ENCODE data around the gene CEACAM19.
"Not testable (repeated sequence)": the region's sequence is repeated elsewhere in the genome, so short reads cannot be mapped to it uniquely, and the experiment has no call there.

CEACAM19 gene

DNA sequence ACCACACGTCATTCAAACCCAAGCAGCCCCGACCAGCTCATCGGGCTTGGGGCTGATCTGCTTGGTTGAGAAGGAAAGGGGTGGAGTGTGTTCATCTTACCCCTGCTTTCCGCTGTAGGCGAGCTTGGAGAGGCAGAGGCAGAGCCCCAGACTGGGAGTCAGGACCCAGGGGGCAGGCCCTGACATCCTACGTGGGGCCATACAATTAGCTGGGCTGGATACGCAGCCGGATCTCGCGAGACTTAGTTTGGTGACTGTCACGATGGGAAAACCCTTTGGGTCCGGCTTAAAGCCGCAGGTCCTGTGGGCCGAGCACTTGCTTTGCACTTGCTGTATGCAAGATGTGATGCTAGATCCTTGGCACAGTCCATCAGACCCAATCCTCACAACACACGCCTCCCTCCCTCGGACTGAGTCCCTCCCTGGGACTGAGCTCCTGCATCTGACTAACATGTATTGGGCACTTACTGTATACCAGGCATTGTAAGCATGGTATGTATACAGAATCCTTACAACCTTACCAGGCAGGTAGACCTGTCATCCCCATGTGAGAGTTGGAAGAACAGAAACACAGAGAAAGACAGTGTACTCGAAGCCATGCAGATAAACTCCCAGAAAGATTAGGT, 31.4 kb downstream of the CEACAM19 start:
- no peak for DNase-seq

DNA sequence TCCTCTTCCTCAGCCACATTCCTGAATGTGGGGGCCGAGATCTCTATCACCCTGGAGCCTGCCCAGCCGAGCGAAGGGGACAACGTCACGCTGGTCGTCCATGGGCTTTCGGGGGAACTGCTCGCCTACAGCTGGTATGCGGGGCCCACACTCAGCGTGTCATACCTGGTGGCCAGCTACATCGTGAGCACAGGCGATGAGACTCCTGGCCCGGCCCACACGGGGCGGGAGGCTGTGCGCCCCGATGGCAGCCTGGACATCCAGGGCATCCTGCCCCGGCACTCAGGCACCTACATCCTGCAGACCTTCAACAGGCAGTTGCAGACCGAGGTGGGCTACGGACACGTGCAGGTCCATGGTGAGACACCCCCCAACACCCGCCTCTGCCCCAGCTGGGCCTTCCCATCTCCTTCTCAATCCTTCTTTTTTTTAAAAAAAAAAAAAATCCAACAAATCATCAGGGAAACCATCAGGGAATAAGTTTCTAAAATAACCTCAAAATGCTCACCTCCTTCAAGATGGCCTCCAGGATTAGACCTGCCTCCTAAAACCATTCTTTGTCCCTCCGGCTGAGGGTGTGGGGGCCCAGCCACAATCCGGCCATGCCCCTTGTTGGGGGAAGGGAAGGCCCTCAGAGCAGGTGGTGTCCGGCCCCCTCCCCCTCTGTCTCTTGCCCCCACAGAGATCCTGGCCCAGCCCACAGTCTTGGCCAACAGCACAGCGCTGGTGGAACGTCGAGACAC, 32.2 kb downstream of the CEACAM19 start:
- no peak for DNase-seq

DNA sequence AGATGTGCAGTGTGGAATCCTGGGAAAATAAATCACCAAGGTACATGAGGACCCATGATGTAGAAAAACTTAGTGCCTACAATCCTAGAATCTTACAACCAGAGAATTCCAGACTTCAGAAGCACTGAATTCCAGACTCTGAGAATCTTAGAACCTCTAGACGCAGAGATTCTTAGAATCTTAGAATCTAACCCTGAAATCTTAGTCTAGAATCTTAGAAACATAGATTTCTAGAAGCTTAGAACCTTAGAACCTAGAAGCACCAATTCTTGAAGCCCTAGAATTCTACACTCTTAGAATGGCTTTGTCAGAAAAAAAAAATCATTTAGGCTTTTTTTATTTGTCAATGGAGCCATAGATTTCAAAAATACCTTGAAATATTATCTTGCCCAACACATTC, 33.7 kb downstream of the CEACAM19 start:
- DNase-seq, result no peak

DNA sequence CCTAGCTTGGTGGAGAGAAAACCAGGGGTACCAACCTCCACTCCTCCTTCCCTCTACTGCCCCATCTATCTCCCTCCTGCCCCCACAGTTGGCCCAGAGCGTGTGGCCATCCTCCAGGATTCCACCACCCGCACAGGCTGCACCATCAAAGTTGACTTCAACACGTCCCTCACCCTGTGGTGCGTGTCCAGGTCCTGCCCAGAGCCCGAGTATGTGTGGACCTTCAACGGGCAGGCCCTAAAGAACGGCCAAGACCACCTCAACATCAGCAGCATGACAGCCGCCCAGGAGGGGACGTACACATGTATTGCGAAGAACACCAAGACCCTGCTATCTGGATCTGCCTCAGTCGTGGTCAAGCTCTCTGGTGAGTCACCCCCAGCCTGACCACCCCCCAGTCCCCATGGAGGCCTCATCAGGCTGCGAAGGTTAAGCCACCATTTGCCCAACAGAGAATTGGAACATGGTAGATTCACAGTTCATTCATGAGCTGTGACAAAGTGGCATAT, 34.3 kb downstream of the CEACAM19 start:
- DNase-seq, result no peak

DNA sequence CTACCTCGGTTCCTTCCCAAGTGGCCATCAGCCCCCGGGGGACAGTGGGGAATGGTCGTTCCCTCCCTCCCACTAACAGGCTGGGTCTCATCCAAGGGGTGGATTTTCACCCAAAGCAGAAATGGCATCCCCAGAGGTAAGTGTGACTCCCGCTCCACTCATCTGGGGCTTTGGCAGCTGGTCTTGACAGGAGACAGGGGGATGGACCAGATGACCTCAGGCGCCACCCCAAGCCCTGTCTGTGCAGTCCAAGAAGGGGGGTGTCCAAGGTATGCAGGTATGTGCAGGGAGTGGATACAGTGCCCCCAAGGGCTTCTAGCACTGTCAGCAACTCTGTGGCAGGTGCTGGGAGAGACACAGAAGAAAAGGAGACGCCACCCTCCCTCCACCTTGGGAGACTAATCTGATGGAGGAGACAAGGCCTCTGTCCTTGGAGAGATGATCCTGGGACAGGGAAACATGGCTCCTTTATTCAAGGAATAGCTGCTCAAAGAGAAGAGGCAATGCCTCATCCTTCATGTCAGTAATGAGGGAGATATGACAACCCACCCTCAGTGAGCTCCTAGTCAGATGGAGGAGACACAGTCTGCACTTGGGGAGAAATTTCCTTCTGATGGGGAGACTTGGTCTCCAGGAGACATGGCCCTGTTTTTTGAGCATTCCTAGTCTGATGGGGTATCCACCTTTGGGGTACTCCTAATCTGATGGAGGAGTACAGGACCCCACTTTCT, 35.4 kb downstream of the CEACAM19 start:
- no peak for DNase-seq

DNA sequence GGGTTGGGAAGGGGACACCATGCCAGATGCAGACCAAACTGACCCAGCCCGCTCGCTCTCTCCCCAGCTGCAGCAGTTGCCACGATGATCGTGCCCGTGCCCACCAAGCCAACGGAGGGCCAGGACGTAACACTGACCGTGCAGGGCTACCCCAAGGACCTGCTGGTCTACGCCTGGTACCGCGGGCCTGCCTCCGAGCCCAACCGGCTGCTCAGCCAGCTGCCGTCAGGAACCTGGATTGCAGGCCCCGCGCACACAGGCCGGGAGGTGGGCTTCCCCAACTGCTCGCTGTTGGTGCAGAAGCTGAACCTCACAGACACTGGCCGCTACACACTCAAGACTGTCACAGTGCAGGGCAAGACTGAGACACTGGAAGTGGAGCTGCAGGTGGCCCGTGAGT, 36.5 kb downstream of the CEACAM19 start:
- no peak for DNase-seq

DNA sequence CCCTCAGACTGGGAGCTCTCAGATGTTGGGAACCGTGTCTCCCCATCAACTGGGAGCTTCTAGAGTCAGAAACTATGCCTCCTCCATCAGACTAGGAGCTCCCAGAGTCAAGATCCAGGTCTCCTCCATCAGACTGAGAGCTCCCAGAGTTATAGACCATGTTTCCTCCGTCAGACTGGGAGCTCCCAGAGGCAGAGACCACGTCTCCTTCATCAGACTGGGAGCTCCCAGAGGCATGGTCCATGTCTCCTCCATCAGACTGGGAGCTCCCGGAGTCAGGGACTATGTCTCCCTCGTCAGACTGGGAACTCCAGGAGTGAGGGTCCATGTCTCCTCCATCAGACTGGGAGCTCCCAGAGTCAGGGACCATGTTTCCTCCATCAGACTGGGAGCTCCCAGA, 37.7 kb downstream of the CEACAM19 start:
- DNase-seq, result no peak

DNA sequence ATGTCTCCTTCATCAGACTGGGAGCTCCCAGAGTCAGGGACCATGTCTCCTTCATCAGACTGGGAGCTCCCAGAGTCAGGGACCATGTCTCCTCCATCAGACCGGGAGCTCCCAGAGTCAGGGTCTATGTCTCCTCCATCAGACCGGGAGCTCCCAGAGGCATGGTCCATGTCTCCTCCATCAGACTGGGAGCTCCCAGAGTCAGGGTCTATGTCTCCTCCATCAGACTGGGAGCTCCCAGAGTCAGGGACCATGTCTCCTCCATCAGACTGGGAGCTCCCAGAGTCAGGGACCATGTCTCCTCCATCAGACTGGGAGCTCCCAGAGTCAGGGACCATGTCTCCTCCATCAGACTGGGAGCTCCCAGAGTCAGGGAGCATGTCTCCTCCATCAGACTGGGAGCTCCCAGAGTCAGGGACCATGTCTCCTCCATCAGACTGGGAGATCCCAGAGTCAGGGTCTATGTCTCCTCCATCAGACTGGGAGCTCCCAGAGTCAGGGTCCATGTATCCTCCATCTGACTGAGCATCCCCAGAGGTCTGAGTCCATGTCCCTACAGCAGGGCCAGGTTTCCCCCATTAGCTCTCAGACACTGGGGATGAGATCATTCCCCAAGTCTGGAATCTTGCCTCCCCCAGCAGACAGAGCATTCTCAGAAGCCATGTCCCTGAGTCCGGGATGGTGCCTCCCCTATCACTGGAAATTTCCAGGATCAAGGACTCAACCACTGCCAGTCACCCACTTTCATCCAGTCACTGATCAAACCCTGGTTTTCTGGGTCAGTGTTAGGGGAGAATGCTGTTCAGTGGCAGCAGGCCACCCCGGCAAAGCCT, 38.4 kb downstream of the CEACAM19 start:
- not testable (repeated sequence) for DNase-seq

DNA sequence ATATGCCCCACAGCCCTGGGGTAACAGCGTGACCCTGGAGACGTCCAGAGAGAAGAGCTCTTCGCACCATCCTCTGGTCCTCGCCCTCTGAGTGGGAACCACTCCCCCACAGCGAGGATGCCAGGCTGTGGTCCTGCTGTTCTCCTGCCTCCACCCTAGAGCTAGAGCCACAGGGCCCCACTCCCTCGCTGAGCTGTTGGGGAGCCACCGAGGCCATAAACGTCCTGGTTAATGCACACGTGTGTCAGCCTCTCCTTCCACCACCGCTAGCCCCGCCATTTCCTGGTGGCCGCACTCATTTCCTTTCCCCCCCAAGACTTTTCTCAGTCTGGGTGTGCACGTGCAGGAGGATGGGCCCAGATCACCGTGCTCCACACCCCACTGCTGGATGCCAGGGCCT, 39.2 kb downstream of the CEACAM19 start:
- DNase-seq, result no peak

DNA sequence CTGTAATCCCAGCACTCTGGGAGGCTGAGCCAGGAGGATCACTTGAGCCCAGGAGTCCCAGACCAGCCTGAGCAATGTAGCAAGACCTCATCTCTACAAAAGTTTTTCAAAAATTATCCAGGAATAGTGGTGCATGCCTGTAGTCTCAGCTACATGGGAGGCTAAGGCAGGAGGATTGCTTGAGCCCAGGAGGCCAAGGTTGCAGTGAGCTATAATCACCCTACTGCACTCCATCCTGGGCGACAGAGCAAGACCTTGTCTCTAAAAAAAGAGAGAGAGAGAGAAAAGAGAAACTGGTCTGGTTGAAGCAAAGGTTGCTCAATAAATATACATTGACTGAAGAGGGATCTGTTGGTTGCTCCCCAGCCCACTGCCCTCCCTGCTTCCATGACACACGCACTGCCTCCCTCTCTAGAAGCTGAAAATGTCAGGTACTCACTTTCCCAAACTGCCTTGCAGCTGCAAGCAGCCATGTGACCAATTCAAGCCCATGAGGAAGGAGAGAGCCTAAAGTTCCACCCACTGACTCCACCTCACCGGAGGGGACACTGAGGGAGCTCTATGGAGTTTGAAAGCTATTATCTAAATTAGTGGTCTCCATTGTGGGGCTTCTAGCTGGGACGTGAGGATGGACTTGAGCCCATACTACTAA, 41.7 kb downstream of the CEACAM19 start:
- DNase-seq, result no peak

DNA sequence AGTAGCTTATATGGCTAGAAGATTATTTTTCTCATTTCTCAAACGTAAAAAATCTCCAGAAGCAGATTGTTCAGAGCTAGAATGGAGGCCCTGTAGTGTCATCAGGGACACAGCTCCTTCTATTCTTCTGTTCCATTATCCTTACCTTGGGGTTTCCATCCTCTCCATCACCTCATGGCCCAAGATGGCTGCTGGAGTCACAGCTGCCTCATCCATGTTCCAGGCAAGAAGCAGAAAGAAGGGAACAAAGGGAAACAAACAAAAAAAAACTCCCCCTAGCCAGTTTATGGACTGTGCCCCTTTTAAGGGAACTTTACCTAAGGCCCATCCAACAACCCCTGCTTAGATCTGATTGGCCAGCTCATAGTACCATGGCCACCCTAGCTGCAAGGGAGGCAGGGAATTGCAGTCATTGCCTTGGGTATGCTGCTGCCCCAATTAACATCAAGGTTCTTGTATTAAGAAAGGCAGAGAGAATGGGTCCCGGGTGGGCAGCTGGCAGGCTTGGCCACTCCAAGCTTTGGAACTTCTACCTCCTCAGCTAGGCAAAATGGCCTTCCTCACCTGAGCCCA, 43.4 kb downstream of the CEACAM19 start:
- DNase-seq, result no peak

DNA sequence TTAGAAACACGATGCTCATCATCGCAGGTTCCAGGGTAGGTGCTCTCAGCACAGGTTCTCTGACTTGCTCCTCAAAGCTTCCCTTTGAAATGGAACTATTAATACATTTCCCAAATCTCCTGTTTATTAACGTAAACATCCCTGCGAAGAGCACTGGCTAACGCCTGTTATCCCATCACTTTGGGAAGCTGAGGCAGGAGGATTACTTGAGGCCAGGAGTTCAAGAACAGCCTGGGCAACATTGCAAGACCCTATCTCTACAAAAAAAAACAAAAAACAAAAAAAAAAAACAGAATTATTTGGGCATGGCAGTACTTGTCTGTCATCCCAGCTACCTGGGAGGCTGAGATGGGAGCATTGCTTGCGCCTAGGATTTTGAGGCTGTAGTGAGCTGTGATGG, 46.3 kb downstream of the CEACAM19 start:
- no peak for DNase-seq

DNA sequence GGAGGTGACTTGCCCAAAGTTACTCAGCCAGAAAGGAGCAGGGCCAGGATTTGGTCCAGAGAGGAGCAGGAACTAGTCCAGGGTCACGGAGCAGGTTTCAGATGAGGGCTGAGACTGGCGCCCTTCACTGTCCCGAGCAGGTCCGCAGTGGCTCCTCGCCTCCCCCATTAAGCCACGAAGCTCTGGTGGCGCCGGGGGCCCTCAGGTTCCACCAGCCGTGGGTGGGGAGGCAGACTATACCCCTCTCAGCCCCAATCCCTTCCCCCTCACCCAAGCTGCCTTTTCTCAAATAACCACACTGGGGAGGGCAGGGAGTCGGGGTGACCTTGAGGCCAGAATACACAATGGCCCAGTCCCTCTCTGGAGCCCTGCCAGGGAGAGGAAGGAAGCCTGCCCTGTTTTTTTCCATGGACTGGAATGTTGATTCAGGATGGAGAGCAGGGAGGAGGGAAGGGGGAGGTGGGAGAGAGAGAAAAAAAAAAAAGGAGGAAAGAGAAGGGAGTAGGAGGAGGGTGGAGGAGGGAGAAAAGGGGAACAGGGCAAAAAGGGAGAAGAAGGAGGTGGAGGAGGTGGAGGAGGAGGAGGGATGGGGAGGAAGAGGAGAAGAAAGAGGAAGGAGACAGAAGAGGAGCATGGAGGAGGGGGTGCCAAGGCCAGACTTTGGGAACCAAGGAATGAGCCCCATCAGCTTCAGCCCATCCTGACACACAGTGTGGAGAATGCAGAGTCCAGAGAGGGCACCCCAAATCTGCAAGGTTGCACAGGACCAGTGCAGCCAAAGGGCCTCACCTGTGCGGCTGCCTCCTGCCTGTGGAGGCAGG, 47.4 kb downstream of the CEACAM19 start:
- peak; percentile 80 for DNase-seq

DNA sequence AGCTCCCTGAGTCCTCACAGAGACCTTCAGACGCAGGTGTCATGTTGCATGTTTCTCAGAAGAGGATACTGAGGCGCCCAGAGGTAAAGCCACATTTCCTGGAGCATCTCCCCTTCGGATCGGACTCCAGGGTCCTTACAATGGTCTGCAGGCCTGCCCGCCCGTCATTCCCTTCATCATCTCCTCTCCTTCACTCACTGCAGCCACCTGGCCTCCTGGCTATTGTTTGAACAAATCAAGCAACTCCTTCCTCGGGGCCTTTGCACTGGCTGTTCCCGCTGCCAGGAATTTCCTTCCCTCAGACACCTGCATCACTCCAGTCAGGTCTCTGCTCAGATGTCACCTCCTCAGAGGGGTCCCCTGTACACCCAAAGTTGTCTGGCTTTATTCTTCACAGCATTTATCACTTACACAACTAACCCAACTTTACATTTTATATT, 48.0 kb downstream of the CEACAM19 start:
- DNase-seq, result no peak

DNA sequence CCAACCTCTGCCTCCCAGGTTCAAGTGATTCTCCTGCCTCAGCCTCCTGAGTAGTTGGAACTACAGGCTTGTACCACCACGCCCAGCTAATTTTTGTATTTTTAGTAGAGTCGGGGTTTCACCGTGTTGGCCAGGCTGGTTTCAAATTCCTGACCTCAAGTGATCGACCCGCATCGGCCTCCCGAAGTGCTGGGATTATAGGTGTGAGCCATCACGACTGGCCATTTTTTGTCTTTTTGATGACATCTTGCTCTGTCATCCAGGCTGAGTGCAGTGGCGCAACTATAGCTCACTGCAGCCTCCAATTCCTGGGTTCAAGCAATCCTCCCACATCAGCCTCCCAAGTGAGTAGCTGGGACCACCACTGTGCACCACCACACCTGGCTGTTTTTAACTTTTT, 49.1 kb downstream of the CEACAM19 start:
- DNase-seq, result not testable (repeated sequence)

DNA sequence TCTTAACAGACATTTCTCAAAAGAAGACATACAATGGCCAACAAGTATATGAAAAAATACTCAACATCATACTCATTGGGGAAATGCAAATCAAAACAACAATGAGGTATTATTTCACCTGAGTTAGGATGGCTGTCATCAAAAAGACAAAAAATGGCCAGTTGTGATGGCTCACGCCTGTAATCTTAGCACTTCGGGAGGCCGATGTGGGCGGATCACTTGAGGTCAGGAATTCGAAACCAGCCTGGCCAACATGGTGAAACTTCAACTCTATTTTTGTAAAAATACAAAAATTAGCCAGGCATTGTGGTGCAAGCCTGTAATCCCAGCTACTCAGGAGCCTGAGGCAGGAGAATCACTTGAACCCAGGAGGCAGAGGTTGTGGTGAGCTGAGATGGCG, 49.7 kb downstream of the CEACAM19 start:
- no peak for DNase-seq

DNA sequence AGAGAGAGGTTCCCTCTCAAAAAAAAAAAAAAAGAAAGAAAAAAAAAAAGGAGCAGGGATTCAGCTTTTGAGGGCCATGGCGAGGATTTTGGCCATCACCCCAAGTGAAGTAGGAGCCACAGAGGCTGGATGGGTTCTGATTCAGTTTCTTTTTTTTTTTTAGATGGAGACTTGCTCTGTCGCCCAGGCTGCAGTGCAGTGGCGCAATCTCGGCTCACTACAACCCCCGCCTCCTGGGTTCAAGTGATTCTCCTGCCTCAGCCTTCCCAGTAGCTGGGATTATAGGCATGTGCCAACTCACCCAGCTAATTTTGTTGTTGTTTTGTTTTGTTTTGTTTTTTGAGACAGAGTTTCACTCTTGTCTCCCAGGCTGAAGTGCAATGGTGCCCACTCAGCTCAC, 50.1 kb downstream of the CEACAM19 start:
- not testable (repeated sequence) for DNase-seq

DNA sequence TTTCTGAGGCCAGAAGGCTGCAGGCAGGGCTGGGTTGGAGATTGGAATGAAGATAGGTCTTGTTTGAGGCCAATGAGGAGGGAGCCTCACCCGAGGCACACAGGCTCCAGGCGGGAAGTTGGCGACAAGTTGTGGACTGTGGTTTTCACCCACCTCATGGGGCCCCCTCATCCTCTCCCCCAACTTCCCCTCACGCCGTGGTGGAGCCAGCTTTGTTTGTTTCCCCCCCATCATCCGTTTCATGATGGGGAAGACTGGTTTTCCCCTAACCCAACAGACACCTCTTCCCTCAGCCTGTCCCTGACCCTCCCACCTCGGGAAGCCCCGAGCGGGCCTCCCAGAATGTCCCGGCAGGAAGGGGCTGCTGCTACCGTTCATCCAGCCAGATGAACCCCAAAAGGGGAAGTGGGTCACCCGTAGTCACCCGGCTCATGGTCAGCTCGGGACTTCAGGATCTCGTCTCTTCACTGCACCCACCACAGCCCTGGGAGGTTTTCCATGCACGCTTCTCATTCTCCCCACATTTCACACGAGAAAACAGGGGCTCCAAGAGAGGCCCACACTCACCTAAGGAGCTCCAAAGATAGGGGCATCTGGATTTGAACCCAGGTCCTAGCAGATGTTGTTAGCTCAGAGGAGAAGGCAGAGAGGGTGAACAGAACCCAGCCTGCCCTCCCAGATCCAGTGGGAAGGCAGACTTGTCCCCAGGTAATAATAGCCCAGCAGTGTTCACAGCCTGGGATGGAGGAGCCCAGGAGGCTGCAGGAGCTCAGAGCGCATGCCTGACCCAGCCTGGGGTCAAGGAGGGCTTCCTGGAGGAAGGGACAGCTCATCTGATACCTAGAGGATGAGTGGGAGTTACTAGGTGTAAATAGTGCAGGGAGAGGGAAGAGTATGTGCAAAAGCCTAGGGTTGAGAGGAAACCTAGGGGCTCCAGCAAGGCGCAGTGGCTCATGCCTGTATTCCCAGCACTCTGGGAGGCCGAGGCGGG, 51.1 kb downstream of the CEACAM19 start:
- peak; percentile 39 for DNase-seq

DNA sequence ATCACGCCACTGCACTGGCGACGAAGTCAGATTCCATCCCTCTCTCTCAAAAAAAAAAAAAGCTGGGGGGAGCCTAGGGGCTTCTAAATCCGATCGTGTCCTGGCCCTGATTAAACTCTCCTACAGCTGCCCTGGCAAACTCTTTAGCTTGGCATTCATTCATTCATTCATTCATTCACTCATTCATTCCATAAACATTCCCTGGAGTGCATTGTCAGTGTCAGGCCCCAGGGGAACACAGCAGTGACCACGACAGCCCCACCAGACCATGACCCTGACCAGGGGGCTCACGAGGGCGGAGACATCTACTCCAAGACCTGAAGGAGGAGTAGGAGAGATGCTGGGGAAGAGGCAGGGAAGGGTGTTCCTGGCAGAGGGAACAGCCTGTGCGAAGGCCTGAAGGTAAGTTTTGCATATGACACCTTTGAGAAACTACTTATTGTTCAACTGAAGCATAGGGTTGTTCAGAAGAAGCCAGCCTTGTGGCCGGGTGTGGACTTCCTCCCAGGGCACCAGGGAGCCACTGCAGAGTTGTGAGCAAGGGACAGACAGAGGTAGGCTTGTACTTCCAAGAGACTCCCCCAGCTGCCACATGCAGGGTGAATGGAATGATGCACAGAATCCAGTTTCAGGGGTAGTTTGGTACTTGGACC, 52.1 kb downstream of the CEACAM19 start:
- DNase-seq, result no peak

Measured in fibroblast of skin of right quadriceps (primary cell).